IMR-90 (cell line): ENCODE results near the gene MARS2. TPM values are rescaled to one million over a fixed set of nuclear protein-coding genes. Genes with fewer than 3 reads are reported as not detected.
A peak's percentile ranks its signal among the peaks of the same experiment; 100 is the strongest.

Experiments used
- ATAC-seq: fragments of 200-7000 bp; cut with Tn5 transposase; 2 replicates; pipeline ENCODE4 v1.9.1; 2020; ENCODE audit warnings: low read depth, mild to moderate bottlenecking, moderate library complexity
- BruUV-seq: library from RNA; stranded (reverse); fragments of 400-500 nt; replicated peaks from 2 replicates; lab custom pipeline; 2021; lab: Mats Ljungman, UMichigan
- CTCF ChIA-PET: fragments of 300-600 bp; formaldehyde crosslinking; extraction: SDS; loops from one replicate; lab custom pipeline; 2021; ENCODE audit warnings: antibody characterized with exemption; lab: Yijun Ruan, JAX
- POLR2A ChIA-PET: fragments of 300-600 bp; sonication (Branson Sonifier 250); formaldehyde crosslinking; loops from one replicate; lab custom pipeline; 2022; ENCODE audit warnings: antibody characterized with exemption; ENCODE audit not compliant: unreplicated experiment; lab: Charles Lee
- DNase-seq: peaks from one replicate; pipeline ENCODE4 v3.0.0; 2013
- H2AFZ ChIP-seq: replicated peaks from 2 replicates; pipeline ENCODE3; 2013; ENCODE audit warnings: low read length, mild to moderate bottlenecking; ENCODE audit not compliant: poor library complexity
- H2AK5ac ChIP-seq: 2 replicates; pipeline ENCODE4 v1.6.1; 2013; ENCODE audit warnings: low read depth, low read length, inconsistent platforms
- H2AK9ac ChIP-seq: replicated peaks from 2 replicates; pipeline ENCODE3; 2013; ENCODE audit warnings: mild to moderate bottlenecking, low read depth, low read length, moderate library complexity; ENCODE audit not compliant: poor library complexity
- H2BK120ac ChIP-seq: 2 replicates; pipeline ENCODE4 v1.6.1; 2013; ENCODE audit warnings: low read depth, low read length, inconsistent platforms
- H2BK15ac ChIP-seq: 3 replicates; pipeline ENCODE4 v1.6.1; 2013; ENCODE audit warnings: low read depth, low read length, inconsistent platforms
- H2BK20ac ChIP-seq: 2 replicates; pipeline ENCODE4 v1.6.1; 2013; ENCODE audit warnings: low read depth, mild to moderate bottlenecking, inconsistent platforms, low read length, moderate library complexity
- H2BK5ac ChIP-seq: 2 replicates; pipeline ENCODE4 v1.6.1; 2013; ENCODE audit warnings: mild to moderate bottlenecking, low read depth, low read length, inconsistent platforms; ENCODE audit not compliant: poor library complexity, severe bottlenecking
- H3K14ac ChIP-seq: replicated peaks from 2 replicates; pipeline ENCODE4 v1.6.1; 2013; ENCODE audit warnings: low read depth, low read length, inconsistent platforms
- H3K18ac ChIP-seq: 2 replicates; pipeline ENCODE4 v1.6.1; 2013; ENCODE audit warnings: low read depth, low read length, control low read depth
- H3K23ac ChIP-seq: 2 replicates; pipeline ENCODE4 v1.6.1; 2013; ENCODE audit warnings: low read depth, low read length, inconsistent platforms
- H3K27ac ChIP-seq: 2 replicates; pipeline ENCODE4 v1.5.1; 2013; ENCODE audit warnings: mild to moderate bottlenecking, control low read depth, low read length; ENCODE audit not compliant: insufficient read depth
- H3K27me3 ChIP-seq: 2 replicates; pipeline ENCODE4 v1.6.1; 2013; ENCODE audit warnings: low read length; ENCODE audit not compliant: control insufficient read depth, insufficient read depth
- H3K36me3 ChIP-seq: 2 replicates; pipeline ENCODE4 v1.6.1; 2013; ENCODE audit warnings: low read length, mixed read lengths; ENCODE audit not compliant: control insufficient read depth, insufficient read depth
- H3K4ac ChIP-seq: 2 replicates; pipeline ENCODE4 v1.6.1; 2013; ENCODE audit warnings: low read depth, low read length, inconsistent platforms
- H3K4me1 ChIP-seq: 2 replicates; pipeline ENCODE4 v1.6.1; 2013; ENCODE audit warnings: low read length, mixed read lengths; ENCODE audit not compliant: control insufficient read depth, insufficient read depth
- H3K4me2 ChIP-seq: 2 replicates; pipeline ENCODE4 v1.6.1; 2013; ENCODE audit warnings: low read depth, mild to moderate bottlenecking, control low read depth, low read length, moderate library complexity
- H3K4me3 ChIP-seq: 2 replicates; pipeline ENCODE4 v1.5.1; 2013; ENCODE audit warnings: low read depth, mild to moderate bottlenecking, control low read depth, low read length, moderate library complexity; ENCODE audit not compliant: insufficient read depth
- H3K56ac ChIP-seq: 2 replicates; pipeline ENCODE4 v1.6.1; 2013; ENCODE audit warnings: low read length, inconsistent platforms; ENCODE audit not compliant: insufficient read depth; ENCODE audit errors: extremely low read depth
- H3K79me1 ChIP-seq, 2 experiments: 2 replicates each; pipeline ENCODE4 v1.6.1; 2013; ENCODE audit warnings: low read length in 2 of 2, inconsistent platforms in 1 of 2, low read depth in 1 of 2
- H3K9ac ChIP-seq: 2 replicates; pipeline ENCODE4 v1.6.1; 2013; ENCODE audit warnings: low read depth, low read length, control low read depth
- H3K9me1 ChIP-seq: 2 replicates; pipeline ENCODE4 v1.6.1; 2013; ENCODE audit warnings: low read length, inconsistent platforms; ENCODE audit not compliant: insufficient read depth
- H3K9me3 ChIP-seq: 2 replicates; pipeline ENCODE4 v1.6.1; 2013; ENCODE audit warnings: low read length; ENCODE audit not compliant: control insufficient read depth, insufficient read depth
- H4K20me1 ChIP-seq: 2 replicates; pipeline ENCODE4 v1.6.1; 2013; ENCODE audit warnings: low read length, inconsistent platforms; ENCODE audit not compliant: insufficient read depth
- H4K5ac ChIP-seq: 2 replicates; pipeline ENCODE4 v1.6.1; 2013; ENCODE audit warnings: mild to moderate bottlenecking, low read depth, low read length, control low read depth
- H4K8ac ChIP-seq, 2 experiments: 2 replicates each; pipeline ENCODE4 v1.6.1; 2013; ENCODE audit warnings: low read depth in 2 of 2, low read length in 2 of 2, control low read depth in 1 of 2, inconsistent platforms in 1 of 2
- H4K91ac ChIP-seq: 2 replicates; pipeline ENCODE4 v1.6.1; 2013; ENCODE audit warnings: low read depth, low read length, inconsistent platforms; ENCODE audit not compliant: insufficient read depth
- BHLHE40 ChIP-seq: fragments of 150-350 bp; IDR thresholded peaks from 2 replicates; pipeline ENCODE4 v1.6.1; 2016; ENCODE audit warnings: mild to moderate bottlenecking, low read depth, low read length
- CEBPB ChIP-seq: IDR thresholded peaks from 2 replicates; pipeline ENCODE4 v1.6.1; 2012; ENCODE audit warnings: low read depth, low read length, improper control_type of control experiment
- CHD1 ChIP-seq: IDR thresholded peaks from 2 replicates; pipeline ENCODE4 v1.6.1; 2012; ENCODE audit warnings: low read depth, low read length, improper control_type of control experiment
- CTCF ChIP-seq: conservative IDR thresholded peaks from 2 replicates; pipeline ENCODE4 v1.5.1; 2012; ENCODE audit warnings: mild to moderate bottlenecking, low read depth, low read length, improper control_type of control experiment
- ELK1 ChIP-seq: fragments of 150-350 bp; IDR thresholded peaks from 2 replicates; pipeline ENCODE4 v1.6.1; 2016; ENCODE audit warnings: low read depth, mild to moderate bottlenecking, low read length, moderate library complexity, borderline replicate concordance
- FOS ChIP-seq: fragments of 150-350 bp; IDR thresholded peaks from 2 replicates; pipeline ENCODE4 v1.6.1; 2016; ENCODE audit warnings: low read depth, low read length
- MAFK ChIP-seq: IDR thresholded peaks from 2 replicates; pipeline ENCODE4 v1.6.1; 2012; ENCODE audit warnings: low read depth, low read length, improper control_type of control experiment
- MXI1 ChIP-seq: IDR thresholded peaks from 2 replicates; pipeline ENCODE4 v1.6.1; 2012; ENCODE audit warnings: low read depth, mild to moderate bottlenecking, low read length, moderate library complexity, borderline replicate concordance
- NFE2L2 ChIP-seq: fragments of 150-350 bp; IDR thresholded peaks from 2 replicates; pipeline ENCODE4 v1.6.1; 2016; ENCODE audit warnings: low read depth, mild to moderate bottlenecking, low read length
- POLR2A ChIP-seq: IDR thresholded peaks from 2 replicates; pipeline ENCODE4 v1.6.1; 2012; ENCODE audit warnings: mild to moderate bottlenecking, low read depth, low read length
- RAD21 ChIP-seq: IDR thresholded peaks from 2 replicates; pipeline ENCODE4 v1.6.1; 2012; ENCODE audit warnings: low read length, improper control_type of control experiment
- RCOR1 ChIP-seq: IDR thresholded peaks from 2 replicates; pipeline ENCODE4 v1.6.1; 2012; ENCODE audit warnings: mild to moderate bottlenecking, low read length, improper control_type of control experiment; ENCODE audit not compliant: insufficient replicate concordance
- RFX5 ChIP-seq: IDR thresholded peaks from 2 replicates; pipeline ENCODE4 v1.8.0; 2012; ENCODE audit warnings: low read depth, mild to moderate bottlenecking, low read length, moderate library complexity
- SMC3 ChIP-seq: fragments of 150-350 bp; IDR thresholded peaks from 2 replicates; pipeline ENCODE4 v1.6.1; 2016; ENCODE audit warnings: low read depth, mild to moderate bottlenecking, antibody characterized with exemption, low read length, moderate library complexity
- WGBS, 2 experiments: methylation state at CpG; one replicate each; pipeline versions ENCODE4 v1.1.5 to v1.1.7; 2013; ENCODE audit warnings: missing lambda C conversion rate in 2 of 2; ENCODE audit not compliant: insufficient read length in 1 of 2; ENCODE audit errors: extremely low coverage in 2 of 2; 5-methylcytosine and 5-hydroxymethylcytosine counted together
- dilution Hi-C: fragments of 300-500 bp; cut with HindIII; formaldehyde crosslinking; loops from one replicate; pipeline ENCODE4 v1.14.3; 2018; ENCODE audit warnings: low sequenced_read_pairs; ENCODE audit not compliant: unreplicated experiment
- in situ Hi-C: fragments of 300-500 bp; cut with MboI; formaldehyde crosslinking; loops from 3 replicates; pipeline ENCODE4 v1.14.3; 2019; ENCODE audit warnings: low sequenced_read_pairs, inconsistent platforms, mixed read lengths
- intact Hi-C: fragments of 100-400 bp; cut with micrococcal nuclease; formaldehyde crosslinking; loops from 2 replicates; pipeline ENCODE4 v1.10.0; 2022
- polyA plus RNA-seq, 3 experiments: library from polyadenylated mRNA; depleted of rRNA; stranded (reverse); fragments of >200 nt; gene quantifications; 2 replicates each; pipeline ENCODE4 v1.2.3, GENCODE V29; 2012; ENCODE audit warnings: low replicate concordance in 1 of 3
- total RNA-seq: library from RNA; depleted of rRNA; stranded (reverse); fragments of >200 nt; gene quantifications from 2 replicates; pipeline ENCODE4 v1.2.3, GENCODE V29; 2012

The MARS2 gene
- total and polyA plus RNA-seq, 2 of the 4 experiments (the other 2 are of a cell fraction), result 3.4 to 3.8 TPM

GRCh38 chr2:197673606-197674005, 31.6 kb upstream of the MARS2 start:
- CTCF ChIA-PET, result interaction anchor here (0.6 kb wide), 2 partner anchors 72 to 214 kb away, joined by 3 to 5 read pairs; no protein-coding TSS in a partner anchor
- POLR2A ChIA-PET, result no interaction called here
- Histone ChIP-seq H4K20me1 (no peaks in the 10 kb centered on the region), H2AFZ (no peak overlapping the region), H3K36me3 (no peaks in the 10 kb centered on the region), H3K23ac (peak overlapping the region; percentile 7; the same call in 1 of the 2 replicates), H3K4ac (no peak overlapping the region), H3K79me1 (peaks cover 0 to 10% of the 10 kb centered on the region in 2 experiments; a peak in 2 of 4 replicates), H4K91ac (no peak overlapping the region), H3K56ac (no peak overlapping the region; the same call in 1 of the 2 replicates), H2BK5ac (no peak overlapping the region), H3K4me2 (peak overlapping the region; percentile 14), H4K5ac (no peak overlapping the region), H3K9me1 (peaks cover 10% of the 10 kb centered on the region), H2AK9ac (no peak overlapping the region), H3K4me3 (no peak overlapping the region), H3K14ac (no peak overlapping the region), H4K8ac (no peak overlapping the region), H3K9ac (no peak overlapping the region), H2BK120ac (no peak overlapping the region), H3K27ac (no peak overlapping the region), H2BK15ac (no peak overlapping the region), H3K27me3 (no peaks in the 10 kb centered on the region), H3K9me3 (no peaks in the 10 kb centered on the region), H2AK5ac (no peak overlapping the region), H2BK20ac (no peak overlapping the region), H3K4me1 (peaks cover 9% of the 10 kb centered on the region), H3K18ac (no peak overlapping the region)
- whole genome bisulfite sequencing, 2 experiments, result no CpG with 5 or more reads among the region's 1 CpG
- DNase-seq (no peak), ATAC-seq (no peak)
- intact Hi-C loops (loop anchor here (2.0 to 5.0 kb wide), 2 partner anchors 25 to 156 kb away; partner anchors contain the start of gene MOB4), in situ Hi-C loops (no loop called here), dilution Hi-C loops (no loop called here)
- no peak for TF ChIP-seq RCOR1
- TF ChIP-seq ELK1, result no peak
- TF ChIP-seq RFX5, result no peak
- TF ChIP-seq MXI1, result no peak
- TF ChIP-seq MAFK, result no peak
- TF ChIP-seq POLR2A, result no peak
- TF ChIP-seq FOS, result no peak
- no peak for TF ChIP-seq SMC3
- no peak for TF ChIP-seq RAD21
- no peak for TF ChIP-seq CEBPB
- no peak for TF ChIP-seq BHLHE40
- no peak for TF ChIP-seq NFE2L2
- TF ChIP-seq CTCF, result no peak
- TF ChIP-seq CHD1, result no peak
- no TSS peak for BruUV-seq
